HG02678 (cell line): Measurements from ENCODE around the gene UQCRQ.
"Not testable (repeated sequence)": the region's sequence is repeated elsewhere in the genome, so short reads cannot be mapped to it uniquely, and the experiment has no call there.

Experiments used
- ATAC-seq: cut with Tn5 transposase; IDR thresholded peaks from one replicate; pipeline ENCODE4 v1.9.1; 2021; ENCODE audit warnings: mild to moderate bottlenecking, moderate library complexity; ENCODE audit not compliant: unreplicated experiment

The UQCRQ gene

GRCh38 chr5:132831095-132831860, 35.2 kb upstream of the UQCRQ start:
- no peak for ATAC-seq

- ATAC-seq, result no peak
Measured at GRCh38 chr5:132832612-132833011, 33.8 kb upstream of the UQCRQ start.

- ATAC-seq, result no peak
Measured at GRCh38 chr5:132834057-132834456, 32.4 kb upstream of the UQCRQ start.

GRCh38 chr5:132836852-132837251, 29.6 kb upstream of the UQCRQ start:
- ATAC-seq, result no peak

GRCh38 chr5:132837868-132838267, 28.6 kb upstream of the UQCRQ start:
- ATAC-seq, result no peak

- ATAC-seq, result no peak
Measured at GRCh38 chr5:132838516-132839282, 27.7 kb upstream of the UQCRQ start.

GRCh38 chr5:132839426-132840301, 26.8 kb upstream of the UQCRQ start:
- ATAC-seq, result no peak

GRCh38 chr5:132840313-132840712, 26.1 kb upstream of the UQCRQ start:
- ATAC-seq, result no peak

GRCh38 chr5:132840896-132841295, 25.5 kb upstream of the UQCRQ start:
- ATAC-seq, result no peak

- no peak for ATAC-seq
Measured at GRCh38 chr5:132841305-132841704, 25.1 kb upstream of the UQCRQ start.

- ATAC-seq, result no peak
Measured at GRCh38 chr5:132848270-132848669, 18.2 kb upstream of the UQCRQ start.

GRCh38 chr5:132849347-132849746, 17.1 kb upstream of the UQCRQ start:
- no peak for ATAC-seq

GRCh38 chr5:132850066-132850465, 16.4 kb upstream of the UQCRQ start:
- ATAC-seq, result no peak

- no peak for ATAC-seq
Measured at GRCh38 chr5:132853323-132853722, 13.1 kb upstream of the UQCRQ start.

- ATAC-seq, result no peak
Measured at GRCh38 chr5:132853790-132854189, 12.7 kb upstream of the UQCRQ start.

- ATAC-seq, result no peak
Measured at GRCh38 chr5:132854301-132854700, 12.1 kb upstream of the UQCRQ start.

- not testable (repeated sequence) for ATAC-seq
Measured at GRCh38 chr5:132854992-132855391, 11.4 kb upstream of the UQCRQ start.

GRCh38 chr5:132856011-132856410, 10.4 kb upstream of the UQCRQ start:
- no peak for ATAC-seq

GRCh38 chr5:132859889-132860437, 6.5 kb upstream of the UQCRQ start:
- ATAC-seq, result no peak

- no peak for ATAC-seq
Measured at GRCh38 chr5:132860742-132861141, 5.7 kb upstream of the UQCRQ start.
